HEK293 (cell line): ENCODE data around the gene KIF18B.

Experiments
- CTCF ChIA-PET: fragments of 350-600 bp; formaldehyde crosslinking; extraction: SDS; loops from one replicate; lab custom pipeline; 2021; ENCODE audit warnings: antibody characterized with exemption; lab: Yijun Ruan, JAX
- POLR2A ChIA-PET: fragments of 300-600 bp; formaldehyde crosslinking; extraction: SDS; loops from one replicate; lab custom pipeline; 2020; ENCODE audit warnings: antibody characterized with exemption, inconsistent platforms; lab: Yijun Ruan, JAX
- H3K27ac ChIP-seq: fragments of 200-500 bp; sonication (Bioruptor generic); 2 replicates; pipeline ENCODE4 v1.5.1; 2014; ENCODE audit warnings: low read depth, low read length, control low read depth, inconsistent platforms; ENCODE audit errors: extremely low read depth
- H3K36me3 ChIP-seq, 2 experiments: fragments of 200-500 bp in 1 of 2; sonication (Bioruptor generic) in 1 of 2; 1 replicate in 1 of 2; 2 replicates in 1 of 2; pipeline ENCODE4 v1.5.1; 2014 to 2017; ENCODE audit warnings: inconsistent platforms in 2 of 2, low read length in 2 of 2; ENCODE audit not compliant: control insufficient read depth in 2 of 2, insufficient read depth in 1 of 2
- H3K4me1 ChIP-seq: fragments of 200-500 bp; sonication (Bioruptor generic); 2 replicates; pipeline ENCODE4 v1.5.1; 2014; ENCODE audit warnings: mild to moderate bottlenecking, low read length, inconsistent platforms; ENCODE audit not compliant: control insufficient read depth, insufficient read depth
- H3K4me3 ChIP-seq: 2 replicates; pipeline ENCODE4 v1.5.1; 2011; ENCODE audit warnings: low read depth, mild to moderate bottlenecking, control low read depth, low read length, moderate library complexity
- H3K9me3 ChIP-seq: fragments of 200-500 bp; sonication (Bioruptor generic); 2 replicates; pipeline ENCODE4 v1.5.1; 2014; ENCODE audit warnings: low read depth, low read length, inconsistent platforms; ENCODE audit not compliant: control insufficient read depth, insufficient read depth
- HOXA7 ChIP-seq: sonication (generic); formaldehyde crosslinking; IDR thresholded peaks from 2 replicates; pipeline ENCODE4 v1.8.1; 2022; ENCODE audit warnings: missing genetic modification reagents, borderline replicate concordance
- MEIS1 ChIP-seq: sonication (generic); formaldehyde crosslinking; IDR thresholded peaks from 2 replicates; pipeline ENCODE4 v1.8.1; 2022; ENCODE audit warnings: missing genetic modification reagents, mild to moderate bottlenecking, borderline replicate concordance
- PRDM1 ChIP-seq: fragments of 450-650 bp; formaldehyde crosslinking; IDR thresholded peaks from 2 replicates; pipeline ENCODE4; 2016; ENCODE audit warnings: missing biosample characterization, missing genetic modification characterization
- TSHZ1 ChIP-seq: fragments of 450-650 bp; formaldehyde crosslinking; IDR thresholded peaks from 2 replicates; pipeline ENCODE4 v1.5.1; 2016; ENCODE audit warnings: missing biosample characterization, missing genetic modification characterization, borderline replicate concordance
- ZBTB11 ChIP-seq: fragments of 450-650 bp; formaldehyde crosslinking; conservative IDR thresholded peaks from 2 replicates; pipeline ENCODE4 v1.5.1; 2016; ENCODE audit warnings: low read depth, missing biosample characterization, missing genetic modification characterization
- ZBTB17 ChIP-seq: fragments of 450-650 bp; formaldehyde crosslinking; IDR thresholded peaks from 2 replicates; pipeline ENCODE4 v1.5.1; 2016; ENCODE audit warnings: missing biosample characterization, missing genetic modification characterization
- ZFP41 ChIP-seq: fragments of 450-650 bp; formaldehyde crosslinking; IDR thresholded peaks from 2 replicates; pipeline ENCODE4 v1.5.1; 2016; ENCODE audit warnings: missing biosample characterization, missing genetic modification characterization, borderline replicate concordance
- ZNF121 ChIP-seq: fragments of 450-650 bp; formaldehyde crosslinking; IDR thresholded peaks from 2 replicates; pipeline ENCODE4 v1.5.1; 2016; ENCODE audit warnings: missing biosample characterization, missing genetic modification characterization
- ZNF132 ChIP-seq: fragments of 450-650 bp; formaldehyde crosslinking; IDR thresholded peaks from 2 replicates; pipeline ENCODE4 v1.5.1; 2017; ENCODE audit warnings: missing biosample characterization, missing genetic modification characterization, borderline replicate concordance
- ZNF157 ChIP-seq: fragments of 450-650 bp; formaldehyde crosslinking; IDR thresholded peaks from 2 replicates; pipeline ENCODE4 v1.5.1; 2016; ENCODE audit warnings: missing biosample characterization, missing genetic modification characterization
- ZNF223 ChIP-seq: fragments of 450-650 bp; formaldehyde crosslinking; IDR thresholded peaks from 2 replicates; pipeline ENCODE4 v1.5.1; 2016; ENCODE audit warnings: missing biosample characterization, missing genetic modification characterization
- ZNF266 ChIP-seq: fragments of 450-650 bp; formaldehyde crosslinking; IDR thresholded peaks from 2 replicates; pipeline ENCODE4 v1.5.1; 2016; ENCODE audit warnings: missing biosample characterization, missing genetic modification characterization, low read depth
- ZNF274 ChIP-seq, 2 experiments: fragments of 200-500 bp in 1 of 2; fragments of 450-650 bp in 1 of 2; sonication (Bioruptor generic) in 1 of 2; formaldehyde crosslinking in 1 of 2; IDR thresholded peaks; 2 replicates each; pipeline versions ENCODE4 v1.5.1 to v1.6.1; 2014 to 2016; ENCODE audit warnings: borderline replicate concordance in 1 of 2, inconsistent platforms in 1 of 2, low read length in 1 of 2, missing biosample characterization in 1 of 2, missing genetic modification characterization in 1 of 2
- ZNF341 ChIP-seq: fragments of 450-650 bp; formaldehyde crosslinking; IDR thresholded peaks from 2 replicates; pipeline ENCODE4; 2016; ENCODE audit warnings: low read depth, missing biosample characterization, missing genetic modification characterization
- ZNF426 ChIP-seq: fragments of 450-650 bp; formaldehyde crosslinking; IDR thresholded peaks from 2 replicates; pipeline ENCODE4 v1.5.1; 2017; ENCODE audit warnings: missing biosample characterization, missing genetic modification characterization, mild to moderate bottlenecking, inconsistent platforms, moderate library complexity
- ZNF560 ChIP-seq: fragments of 450-650 bp; formaldehyde crosslinking; IDR thresholded peaks from 2 replicates; pipeline ENCODE4 v1.5.1; 2017; ENCODE audit warnings: missing biosample characterization, missing genetic modification characterization, borderline replicate concordance
- ZNF561 ChIP-seq: fragments of 450-650 bp; IDR thresholded peaks from 2 replicates; pipeline ENCODE4 v1.5.1; 2018; ENCODE audit warnings: missing biosample characterization, missing genetic modification characterization, borderline replicate concordance
- ZNF623 ChIP-seq: fragments of 450-650 bp; formaldehyde crosslinking; IDR thresholded peaks from 2 replicates; pipeline ENCODE4 v1.5.1; 2016; ENCODE audit warnings: missing biosample characterization, missing genetic modification characterization
- ZNF624 ChIP-seq: fragments of 450-650 bp; formaldehyde crosslinking; IDR thresholded peaks from 2 replicates; pipeline ENCODE4 v1.5.1; 2017; ENCODE audit warnings: missing biosample characterization, missing genetic modification characterization
- ZNF658 ChIP-seq: fragments of 450-650 bp; formaldehyde crosslinking; IDR thresholded peaks from 2 replicates; pipeline ENCODE4; 2016; ENCODE audit warnings: missing biosample characterization, missing genetic modification characterization
- ZSCAN30 ChIP-seq: fragments of 450-650 bp; IDR thresholded peaks from 2 replicates; pipeline ENCODE4 v1.5.1; 2018; ENCODE audit warnings: missing biosample characterization, mild to moderate bottlenecking, missing genetic modification characterization, moderate library complexity

KIF18B gene

GRCh38 chr17:44892250-44892649, 55.3 kb downstream of the KIF18B start (continued):
- TF ChIP-seq ZSCAN30 (tag by site-specific recombination) (no peak), MEIS1 (CRISPR knock-in tag) (no peak), TSHZ1 (tag by site-specific recombination) (no peak), HOXA7 (CRISPR knock-in tag) (no peak), ZNF624 (tag by site-specific recombination) (no peak), ZNF658 (tag by site-specific recombination) (no peak), ZBTB17 (no peak), ZNF274 (IDR thresholded peaks at IDR 0.05; ENCODE audit: low read length) (no peak), ZNF274 (tag by site-specific recombination; IDR thresholded peaks at IDR 0.05; ENCODE audit: borderline replicate concordance) (no peak), ZNF132 (tag by site-specific recombination) (no peak), ZNF561 (no peak)

DNA sequence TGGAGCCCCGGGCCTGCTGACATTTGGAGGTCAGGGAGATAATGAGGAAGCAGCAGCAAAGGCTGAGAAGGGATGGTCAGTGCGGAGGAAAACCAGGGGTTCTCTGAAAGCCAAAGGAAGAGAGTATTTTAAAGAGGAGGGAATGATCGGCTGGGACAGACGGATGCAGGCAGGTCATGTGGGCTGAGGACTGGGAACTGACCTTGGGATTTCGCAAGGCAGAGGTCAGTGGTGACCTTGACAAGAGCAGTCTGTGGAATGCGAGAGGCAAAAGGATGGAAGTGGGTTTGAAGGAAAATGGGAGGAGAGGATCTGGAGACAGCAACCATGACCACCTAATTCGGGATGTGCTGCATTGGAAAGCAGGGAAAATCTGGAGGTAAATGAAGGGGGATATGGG, 58.6 kb downstream of the KIF18B start:
- CTCF ChIA-PET: interaction anchor here (1.1 to 1.5 kb wide), 2 partner anchors 10 to 24 kb away, joined by 6 to 12 read pairs; no protein-coding TSS in a partner anchor
- H3K9me3 ChIP-seq: no peaks in the 10 kb centered on the region
- H3K4me1 ChIP-seq: no peaks in the 10 kb centered on the region
- peaks cover 50 to 90% of the 10 kb centered on the region in 2 experiments for H3K36me3 ChIP-seq
- POLR2A ChIA-PET: no interaction called here
- no peak overlapping the region for H3K4me3 ChIP-seq
- H3K27ac ChIP-seq: no peak overlapping the region
- TF ChIP-seq PRDM1 (no peak), ZNF157 (tag by site-specific recombination) (no peak), ZNF426 (tag by site-specific recombination) (no peak), ZNF341 (tag by site-specific recombination) (no peak), ZNF266 (tag by site-specific recombination) (no peak), ZNF223 (tag by site-specific recombination) (no peak)
- TF ChIP-seq, all 188 proteins: peak for 0

- POLR2A ChIA-PET: no interaction called here
- TF ChIP-seq ZFP41 (tag by site-specific recombination) (no peak), ZNF623 (tag by site-specific recombination) (0 out of 2 replicates have a peak, but pooled peaks have one; percentile 32), ZNF132 (tag by site-specific recombination) (no peak), ZBTB11 (tag by site-specific recombination) (no peak), ZNF560 (no peak), ZNF121 (tag by site-specific recombination) (no peak)
- Histone ChIP-seq H3K36me3 (peaks cover 50 to 90% of the 10 kb centered on the region in 2 experiments), H3K4me3 (no peak overlapping the region), H3K27ac (0 out of 2 replicates have a peak overlapping the region, but pooled peaks have one; percentile 1), H3K9me3 (no peaks in the 10 kb centered on the region), H3K4me1 (no peaks in the 10 kb centered on the region)
- CTCF ChIA-PET: interaction anchor here (0.6 to 1.0 kb wide), 4 partner anchors 9 to 134 kb away, joined by 3 to 5 read pairs (median 4); no protein-coding TSS in a partner anchor
These were observed 59.3 kb downstream of the KIF18B start for GRCh38 chr17:44887971-44888954.
